Tibial artery (tissue), 4 donors: Measurements from ENCODE around the gene STEAP3.

Experiments
- DNase-seq, 2 donors: peaks; one replicate each; pipeline ENCODE4 v3.0.0-alpha.2; 2019
- H3K27ac ChIP-seq, 2 donors: fragments of 200-600 bp; sonication (generic) in 1 of 2; 1 replicate in 1 of 2; 2 replicates in 1 of 2; pipeline ENCODE4 v1.5.1; 2018 to 2019; ENCODE audit warnings: mild to moderate bottlenecking in 1 of 2
- H3K27me3 ChIP-seq, 2 donors: fragments of 200-600 bp; sonication (generic) in 1 of 2; one replicate each; pipeline versions ENCODE4 v1.5.1 to v1.6.0; 2016 to 2019
- H3K36me3 ChIP-seq, 3 donors: fragments of 200-600 bp; sonication (generic) in 2 of 3; one replicate each; pipeline ENCODE4 v1.5.1; 2016 to 2019; ENCODE audit warnings: mild to moderate bottlenecking in 2 of 3
- H3K4me1 ChIP-seq, 4 donors: fragments of 200-600 bp; sonication (generic) in 2 of 4; 1 replicate in 3 of 4; 2 replicates in 1 of 4; pipeline ENCODE4 v1.5.1; 2016 to 2019
- H3K4me3 ChIP-seq, 2 donors: fragments of 200-600 bp; sonication (generic) in 1 of 2; 1 replicate in 1 of 2; 2 replicates in 1 of 2; pipeline ENCODE4 v1.5.1; 2018 to 2019; ENCODE audit warnings: mild to moderate bottlenecking in 2 of 2
- H3K9me3 ChIP-seq, 3 donors: fragments of 200-600 bp; sonication (generic) in 1 of 3; one replicate each; pipeline ENCODE4 v1.5.1; 2016 to 2019
- CTCF ChIP-seq, 2 experiments: fragments of 200-600 bp in 1 of 2; fragments of 450-650 bp in 1 of 2; IDR thresholded peaks; one replicate each; pipeline ENCODE4 v1.5.1; 2017 to 2019; ENCODE audit warnings: antibody characterized with exemption in 2 of 2, mild to moderate bottlenecking in 1 of 2, moderate library complexity in 1 of 2
- intact Hi-C: fragments of 100-400 bp; cut with DNase I; formaldehyde crosslinking; loops from one replicate; pipeline ENCODE4 v1.15.0; 2023; ENCODE audit warnings: low total_unique reads

Gene STEAP3

DNA sequence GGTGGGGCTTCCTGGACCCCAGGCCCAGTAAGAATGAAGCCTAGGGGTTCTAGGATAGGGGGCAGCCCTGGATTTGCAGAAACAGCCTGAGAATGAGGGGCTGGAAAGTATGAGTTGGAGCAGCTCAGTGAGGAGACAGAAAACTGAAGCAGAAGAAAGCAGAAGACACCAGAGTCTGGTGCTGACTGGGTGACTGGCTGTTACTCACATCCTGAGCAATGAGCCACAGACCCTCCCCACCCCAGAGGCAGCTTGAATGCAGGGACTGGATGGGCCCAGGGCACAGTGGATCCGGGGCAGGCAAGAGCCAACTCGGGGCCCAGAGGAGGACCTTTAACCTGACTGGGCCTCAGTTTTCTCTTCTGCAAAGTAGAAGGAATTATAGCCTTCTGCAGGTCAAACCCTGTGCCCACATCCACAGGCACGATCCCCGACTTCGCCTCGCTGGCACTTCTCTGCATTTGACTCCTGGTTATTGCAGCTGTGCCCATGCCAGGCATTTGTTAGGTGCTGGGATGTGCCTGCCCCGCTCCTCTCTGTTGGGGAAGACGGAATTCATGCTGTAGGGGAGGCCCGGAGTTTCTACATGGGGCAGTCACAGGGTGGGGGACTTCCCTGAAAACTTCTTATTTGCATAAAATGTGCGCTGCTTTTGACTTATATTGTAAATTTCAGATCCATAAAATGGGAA, 8.5 kb downstream of the STEAP3 start:
- no peak overlapping the region for H3K4me3 ChIP-seq
- H3K27me3 ChIP-seq = no peaks in the 10 kb centered on the region
- peaks cover 0 to 5% (median 0%) of the 10 kb centered on the region in 4 donors for H3K4me1 ChIP-seq
- no peak for TF ChIP-seq CTCF (IDR thresholded peaks at IDR 0.05)
- no peaks in the 10 kb centered on the region for H3K9me3 ChIP-seq
- no peaks in the 10 kb centered on the region for H3K36me3 ChIP-seq
- no peak overlapping the region for H3K27ac ChIP-seq
- DNase-seq = no peak
- intact Hi-C loops = no loop called here

DNA sequence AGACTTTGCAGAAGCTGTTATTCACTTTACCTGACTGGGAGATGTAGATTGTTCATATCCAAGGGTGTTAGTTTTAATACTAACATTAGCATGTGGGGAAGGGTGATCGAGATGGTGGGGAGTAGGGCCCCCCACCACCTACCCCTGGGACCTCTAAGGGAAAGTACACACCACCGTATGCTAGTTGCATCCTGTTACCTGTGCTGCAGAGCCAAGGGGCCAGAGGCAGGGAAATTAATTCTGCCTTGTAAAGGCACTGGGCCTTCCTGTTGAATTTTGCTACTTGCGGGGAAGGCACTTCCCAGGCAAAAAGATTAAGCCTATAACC, 9.0 kb downstream of the STEAP3 start:
- H3K9me3 ChIP-seq = no peaks in the 10 kb centered on the region
- intact Hi-C loops = no loop called here
- no peaks in the 10 kb centered on the region for H3K36me3 ChIP-seq
- TF ChIP-seq CTCF (IDR thresholded peaks at IDR 0.05) = no peak
- H3K4me1 ChIP-seq = peaks cover 0 to 5% (median 0%) of the 10 kb centered on the region in 4 donors
- no peaks in the 10 kb centered on the region for H3K27me3 ChIP-seq
- H3K4me3 ChIP-seq = no peak overlapping the region
- no peak for DNase-seq
- no peak overlapping the region for H3K27ac ChIP-seq

GRCh38 chr2:119233326-119234020, 9.8 kb downstream of the STEAP3 start:
- Histone ChIP-seq H3K36me3 (no peaks in the 10 kb centered on the region), H3K27ac (no peak overlapping the region), H3K4me3 (no peak overlapping the region), H3K4me1 (peaks cover 0 to 5% (median 0%) of the 10 kb centered on the region in 4 donors), H3K27me3 (no peaks in the 10 kb centered on the region), H3K9me3 (no peaks in the 10 kb centered on the region)
- no peak for TF ChIP-seq CTCF (IDR thresholded peaks at IDR 0.05)
- intact Hi-C loops = no loop called here
- DNase-seq = no peak

GRCh38 chr2:119234021-119235019, 10.7 kb downstream of the STEAP3 start:
- no peaks in the 10 kb centered on the region for H3K27me3 ChIP-seq
- peaks cover 0 to 5% (median 0%) of the 10 kb centered on the region in 4 donors for H3K4me1 ChIP-seq
- H3K4me3 ChIP-seq = no peak overlapping the region
- no peak overlapping the region for H3K27ac ChIP-seq
- no peak for TF ChIP-seq CTCF (IDR thresholded peaks at IDR 0.05)
- no peak for DNase-seq
- H3K9me3 ChIP-seq = no peaks in the 10 kb centered on the region
- no peaks in the 10 kb centered on the region for H3K36me3 ChIP-seq
- intact Hi-C loops = no loop called here

- Histone ChIP-seq H3K4me3 (no peak overlapping the region), H3K27me3 (no peaks in the 10 kb centered on the region), H3K9me3 (no peaks in the 10 kb centered on the region), H3K27ac (no peak overlapping the region), H3K4me1 (peaks cover 0 to 23% (median 15%) of the 10 kb centered on the region in 4 donors), H3K36me3 (no peaks in the 10 kb centered on the region)
- intact Hi-C loops = no loop called here
- DNase-seq = no peak
- no peak for TF ChIP-seq CTCF (IDR thresholded peaks at IDR 0.05)
Observed at GRCh38 chr2:119236796-119237195, 13.2 kb downstream of the STEAP3 start.
